Kidney (tissue), 14 donors: Measurements from ENCODE around the gene FAM89B. TPM values are rescaled to one million over a fixed set of nuclear protein-coding genes. Genes with fewer than 3 reads are reported as not detected.
A peak's percentile ranks its signal among the peaks of the same experiment; 100 is the strongest.

Experiments used
- DNase-seq, 5 donors: peaks; one replicate each; pipeline ENCODE4 v3.0.0-alpha.2; 2013 to 2020
- FAIRE-seq: peaks from 2 replicates; lab custom pipeline; 2012; peaks lifted over from hg19 to GRCh38; lab: Jason Lieb, UNC
- H3K27ac ChIP-seq, 2 donors: one replicate each; pipeline ENCODE4 v1.7.0; 2013; ENCODE audit warnings: low read depth in 2 of 2, low read length in 2 of 2, inconsistent platforms in 1 of 2
- H3K27me3 ChIP-seq: one replicate; pipeline ENCODE4 v1.7.1; 2013; ENCODE audit warnings: low read length, inconsistent platforms; ENCODE audit not compliant: control insufficient read depth, insufficient read depth
- H3K36me3 ChIP-seq, 3 donors: one replicate each; pipeline versions ENCODE4 v1.7.0 to v1.7.1; 2013; ENCODE audit warnings: low read length in 3 of 3, control low read depth in 1 of 3, inconsistent platforms in 1 of 3; ENCODE audit not compliant: insufficient read depth in 3 of 3, control insufficient read depth in 2 of 3
- H3K4me1 ChIP-seq, 3 donors: one replicate each; pipeline versions ENCODE4 v1.7.0 to v1.7.1; 2013; ENCODE audit warnings: low read length in 3 of 3, inconsistent platforms in 1 of 3, low read depth in 1 of 3; ENCODE audit not compliant: control insufficient read depth in 2 of 3, insufficient read depth in 2 of 3
- H3K4me3 ChIP-seq, 3 donors: one replicate each; pipeline versions ENCODE4 v1.7.0 to v1.8.1; 2013; ENCODE audit warnings: low read length in 3 of 3, control low read depth in 1 of 3, inconsistent platforms in 1 of 3
- H3K9ac ChIP-seq, 3 donors: one replicate each; pipeline versions ENCODE4 v1.7.0 to v1.7.1; 2013; ENCODE audit warnings: low read length in 3 of 3, control low read depth in 1 of 3, inconsistent platforms in 1 of 3
- H3K9me3 ChIP-seq, 3 donors: one replicate each; pipeline versions ENCODE4 v1.7.0 to v1.7.1; 2013; ENCODE audit warnings: low read length in 3 of 3, control low read depth in 1 of 3, inconsistent platforms in 1 of 3; ENCODE audit not compliant: control insufficient read depth in 2 of 3, insufficient read depth in 1 of 3
- CTCF ChIP-seq: IDR thresholded peaks from 3 replicates; pipeline ENCODE4 v1.5.1; 2012; ENCODE audit warnings: mild to moderate bottlenecking, moderate library complexity, borderline replicate concordance; ENCODE audit not compliant: insufficient read depth; ENCODE audit errors: extremely low read depth
- intact Hi-C: fragments of 100-400 bp; cut with DNase I; formaldehyde crosslinking; loops from one replicate; pipeline ENCODE4 v1.11.1; 2022
- polyA plus RNA-seq: library from polyadenylated mRNA; stranded (reverse); fragments of 350-450 nt; fragmentation: Illumina TruSeq; extraction: RNeasy Lipid Tissue Mini Kit (QIAGEN cat#74804); gene quantifications from one replicate; pipeline ENCODE4 v1.2.3, GENCODE V29; 2014; ENCODE audit warnings: low read depth, low replicate concordance; ENCODE audit not compliant: insufficient read depth
- total RNA-seq: library from RNA; stranded (reverse); fragmentation: NEBNext Ultra II Directional; extraction: Animal tissue kit (Norgen Biotek cat#: 25700); gene quantifications from one replicate; pipeline ENCODE4 v1.2.1, GENCODE V29; 2021
- donor health status: control.
- donor health status: control.
- donor health status: control.
- donor health status: control.
- donor health status: control.
- donor health status: DM: yes; HTN: yes; CAD: no.
- donor health status: Normal renal cell carcinoma (clear cell type).

The FAM89B gene
- total and polyA plus RNA-seq, 2 donors from 2014 or later = 33.5 to 36.7 TPM

- intact Hi-C loops = no loop called here
- DNase-seq (peak in 2 of 5 donors; percentile 51 to 84), FAIRE-seq (no peak)
- no peak overlapping the region for H3K9ac ChIP-seq
- H3K36me3 ChIP-seq = no peaks in the 10 kb centered on the region
- H3K4me3 ChIP-seq = no peak overlapping the region
- TF ChIP-seq CTCF = peak; percentile 50
- H3K9me3 ChIP-seq = no peaks in the 10 kb centered on the region
- peaks cover 0 to 10% (median 0%) of the 10 kb centered on the region in 3 donors for H3K4me1 ChIP-seq
- no peaks in the 10 kb centered on the region for H3K27me3 ChIP-seq
- no peak overlapping the region for H3K27ac ChIP-seq
Measured at GRCh38 chr11:65588199-65589054, 16.1 kb downstream of the FAM89B start.

- no peaks in the 10 kb centered on the region for H3K36me3 ChIP-seq
- H3K9ac ChIP-seq = no peak overlapping the region
- H3K4me1 ChIP-seq = peaks cover 0 to 13% (median 0%) of the 10 kb centered on the region in 3 donors
- FAIRE-seq (no peak), DNase-seq (no peak)
- TF ChIP-seq CTCF = no peak
- no peak overlapping the region for H3K4me3 ChIP-seq
- no peaks in the 10 kb centered on the region for H3K27me3 ChIP-seq
- H3K27ac ChIP-seq = no peak overlapping the region
- H3K9me3 ChIP-seq = no peaks in the 10 kb centered on the region
- intact Hi-C loops = no loop called here
Measured at GRCh38 chr11:65589444-65590239, 17.3 kb downstream of the FAM89B start.

GRCh38 chr11:65590240-65590738 is 18.0 kb downstream of the FAM89B start:
- Histone ChIP-seq H3K27me3 (no peaks in the 10 kb centered on the region), H3K9me3 (no peaks in the 10 kb centered on the region), H3K4me1 (peaks cover 0 to 13% (median 0%) of the 10 kb centered on the region in 3 donors), H3K4me3 (no peak overlapping the region), H3K27ac (no peak overlapping the region), H3K9ac (no peak overlapping the region), H3K36me3 (no peaks in the 10 kb centered on the region)
- TF ChIP-seq CTCF = no peak
- intact Hi-C loops = no loop called here
- FAIRE-seq (no peak), DNase-seq (peak in 2 of 5 donors; percentile 84 to 86)
